GM21786 (cell line): Measurements from ENCODE around the gene ZC3HAV1L.
"Not testable (repeated sequence)": the region's sequence is repeated elsewhere in the genome, so short reads cannot be mapped to it uniquely, and the experiment has no call there.

Source experiments
- ATAC-seq: cut with Tn5 transposase; IDR thresholded peaks from one replicate; pipeline ENCODE4 v1.9.1; 2021; ENCODE audit not compliant: unreplicated experiment

The ZC3HAV1L gene

DNA sequence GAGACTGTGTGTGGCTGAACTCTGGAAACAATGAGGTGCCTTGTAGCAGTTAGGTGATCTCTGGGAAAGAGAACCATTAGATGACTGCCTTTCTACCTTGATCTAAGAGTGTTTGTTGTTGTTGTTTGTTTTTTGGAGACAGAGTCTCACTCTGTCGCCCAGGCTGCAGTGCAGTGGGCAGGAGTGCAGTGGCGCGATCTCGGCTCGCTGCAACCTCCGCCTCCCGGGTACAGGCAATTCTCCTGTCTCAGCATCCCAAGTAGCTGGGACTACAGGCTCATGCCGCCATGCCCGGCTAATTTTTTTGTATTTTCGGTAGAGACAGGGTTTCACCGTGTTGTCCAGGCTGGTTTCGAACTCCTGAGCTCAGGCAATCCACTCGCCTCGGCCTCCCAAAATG, 18.8 kb upstream of the ZC3HAV1L start:
- not testable (repeated sequence) for ATAC-seq

DNA sequence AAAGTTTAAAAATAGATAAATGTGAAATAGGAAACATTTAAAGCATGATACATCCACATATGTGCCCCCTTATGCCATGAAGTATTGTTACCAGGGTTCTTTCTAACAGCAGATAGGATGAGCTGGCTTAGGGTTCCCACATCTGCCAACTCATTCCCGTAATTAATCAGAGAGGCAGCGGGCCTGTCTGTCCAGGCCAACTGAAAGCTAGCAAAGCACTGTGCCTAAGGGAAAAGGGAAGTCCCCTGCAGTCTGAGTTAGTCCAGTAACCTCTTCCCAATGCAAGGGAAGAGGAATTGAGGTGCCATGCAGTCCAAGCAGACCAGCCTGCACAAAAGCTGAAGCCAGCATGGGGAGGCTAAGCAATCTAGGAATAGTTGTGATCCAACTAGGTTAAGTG, 18.3 kb upstream of the ZC3HAV1L start:
- ATAC-seq = no peak

DNA sequence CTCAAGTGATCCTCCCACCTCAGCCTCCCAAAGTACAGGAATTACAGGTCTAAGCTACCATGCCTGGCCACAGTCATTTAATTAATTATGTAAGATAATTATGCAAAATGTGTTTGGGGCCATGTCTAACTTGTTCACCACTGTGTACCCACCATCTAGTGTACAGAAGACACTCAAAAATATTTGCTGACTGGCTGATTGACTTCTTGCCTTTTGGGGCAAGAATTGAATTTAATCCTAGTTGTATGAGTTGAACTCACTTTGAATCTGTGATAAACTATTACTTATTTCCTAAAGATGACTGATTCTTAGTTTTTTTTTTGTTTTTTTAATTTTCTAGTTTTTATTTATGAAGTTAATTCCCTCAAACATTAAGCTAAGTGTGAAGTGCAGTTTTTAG, 15.8 kb upstream of the ZC3HAV1L start:
- ATAC-seq = no peak

DNA sequence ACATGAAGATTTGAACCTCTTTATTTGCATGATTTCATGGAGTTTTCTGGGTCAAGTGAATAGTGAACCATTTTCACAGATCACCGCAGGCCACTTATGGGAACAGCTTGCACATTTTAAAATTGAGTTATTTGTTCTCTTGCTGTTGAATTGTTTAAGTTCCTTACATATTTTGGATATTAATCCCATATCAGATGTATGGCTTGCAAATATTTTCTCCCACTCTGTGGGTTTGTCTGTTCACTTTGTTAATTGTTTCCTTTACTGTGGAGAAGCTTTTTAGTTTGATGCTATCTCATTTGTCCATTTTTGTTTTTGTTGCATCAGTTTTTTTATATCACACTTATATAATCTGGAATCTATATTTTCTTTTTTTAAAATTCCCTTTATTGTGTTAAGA, 14.1 kb upstream of the ZC3HAV1L start:
- no peak for ATAC-seq

DNA sequence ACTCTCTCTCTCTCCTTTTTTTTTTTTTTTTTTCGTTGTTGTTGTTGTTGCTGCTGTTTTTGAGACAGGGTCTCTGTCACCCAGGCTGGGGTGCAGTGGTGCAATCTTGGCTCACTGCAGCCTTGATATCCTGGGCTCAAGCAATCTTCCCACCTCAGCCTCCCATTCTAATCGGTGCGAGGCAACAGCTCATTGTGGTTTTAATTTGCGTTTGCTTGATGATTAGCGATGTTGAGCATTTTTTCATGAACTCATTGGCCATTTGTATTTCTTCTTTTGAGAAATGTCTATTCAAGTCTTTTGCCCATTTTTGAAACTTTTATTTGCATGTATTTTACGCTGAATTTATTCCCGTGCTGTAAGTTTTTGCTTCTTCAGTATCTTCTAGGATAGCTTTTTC, 13.3 kb upstream of the ZC3HAV1L start:
- no peak for ATAC-seq

DNA sequence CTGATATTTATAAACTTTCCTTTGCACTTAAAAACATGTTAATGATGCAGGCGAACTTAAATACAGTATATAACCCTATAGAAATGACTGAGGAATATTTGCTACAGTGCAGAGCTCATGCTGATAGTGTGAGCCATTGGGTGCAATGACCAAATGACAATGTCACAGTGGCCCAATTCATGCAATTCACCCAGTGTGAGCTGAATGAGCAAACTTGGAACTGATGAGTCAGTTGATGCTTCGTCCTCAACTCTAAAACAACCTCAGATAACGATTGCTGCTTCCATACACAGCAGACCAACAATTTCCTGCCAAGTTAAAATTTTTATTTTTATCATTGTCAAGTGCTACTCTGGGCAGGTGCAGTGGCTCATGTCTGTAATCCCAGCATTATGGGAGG, 12.1 kb upstream of the ZC3HAV1L start:
- ATAC-seq = no peak

DNA sequence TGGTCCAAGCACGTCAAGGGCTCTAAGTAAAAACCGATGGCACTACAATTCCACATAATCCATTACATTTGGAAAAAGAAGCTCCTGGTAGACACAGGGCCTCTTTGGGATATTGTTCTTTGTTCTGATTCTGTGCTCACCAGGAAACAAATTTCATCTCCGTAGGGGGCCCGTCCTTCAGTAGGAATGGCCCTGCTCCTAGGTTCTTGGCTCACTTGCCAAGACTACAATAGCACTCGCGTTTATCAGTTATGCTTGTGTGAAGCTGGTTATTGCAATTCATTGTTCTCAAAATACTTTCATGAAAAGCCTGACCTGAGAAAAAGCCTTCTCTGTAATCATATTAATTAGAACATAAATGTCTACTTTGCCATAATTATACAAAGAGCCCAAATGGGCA, 10.3 kb upstream of the ZC3HAV1L start:
- ATAC-seq = no peak

DNA sequence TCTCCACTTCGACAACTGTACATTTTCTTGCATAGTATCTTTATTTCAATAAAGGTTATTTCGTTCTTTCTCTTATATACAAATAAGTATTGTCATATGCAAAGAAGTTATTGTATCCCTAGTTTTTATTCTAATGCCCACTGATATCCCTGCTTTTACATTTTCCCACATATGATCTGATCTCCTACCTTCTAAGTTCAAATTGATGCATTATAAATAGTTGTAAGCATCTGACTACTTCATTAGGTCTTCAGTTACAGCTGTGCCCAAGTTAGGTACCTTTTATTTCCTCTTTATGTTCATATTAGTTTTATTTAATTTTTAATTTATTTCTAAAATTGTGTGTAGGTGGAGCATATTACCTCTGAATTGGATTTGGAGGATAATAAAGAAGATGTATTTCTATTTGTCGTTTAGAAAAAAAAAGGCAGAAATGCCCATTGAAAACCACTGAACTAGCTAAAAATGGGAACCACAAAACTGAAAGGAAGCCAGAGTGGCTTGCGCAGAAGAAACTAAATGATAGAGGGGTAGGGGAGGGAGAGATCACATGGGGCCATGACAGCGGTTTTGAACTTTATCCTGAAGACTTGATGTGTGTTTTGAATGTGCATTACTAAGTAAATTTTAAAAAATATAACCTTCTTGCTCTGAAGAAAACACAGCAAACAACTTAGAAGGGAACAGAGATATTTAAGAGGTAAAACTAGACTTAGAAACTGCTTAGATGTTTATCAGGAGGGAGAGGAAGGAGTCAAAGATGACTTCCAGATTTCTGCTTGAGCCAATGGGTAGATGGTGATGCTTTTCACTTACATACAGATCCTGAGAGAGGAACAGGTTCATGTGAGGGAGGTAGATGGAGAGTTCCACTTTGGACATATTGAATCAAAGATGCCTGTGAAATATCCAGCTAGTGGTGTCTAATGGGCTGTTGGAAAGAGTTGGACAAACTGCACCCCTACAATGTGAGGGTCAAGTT, 9.3 kb upstream of the ZC3HAV1L start:
- ATAC-seq = no peak

DNA sequence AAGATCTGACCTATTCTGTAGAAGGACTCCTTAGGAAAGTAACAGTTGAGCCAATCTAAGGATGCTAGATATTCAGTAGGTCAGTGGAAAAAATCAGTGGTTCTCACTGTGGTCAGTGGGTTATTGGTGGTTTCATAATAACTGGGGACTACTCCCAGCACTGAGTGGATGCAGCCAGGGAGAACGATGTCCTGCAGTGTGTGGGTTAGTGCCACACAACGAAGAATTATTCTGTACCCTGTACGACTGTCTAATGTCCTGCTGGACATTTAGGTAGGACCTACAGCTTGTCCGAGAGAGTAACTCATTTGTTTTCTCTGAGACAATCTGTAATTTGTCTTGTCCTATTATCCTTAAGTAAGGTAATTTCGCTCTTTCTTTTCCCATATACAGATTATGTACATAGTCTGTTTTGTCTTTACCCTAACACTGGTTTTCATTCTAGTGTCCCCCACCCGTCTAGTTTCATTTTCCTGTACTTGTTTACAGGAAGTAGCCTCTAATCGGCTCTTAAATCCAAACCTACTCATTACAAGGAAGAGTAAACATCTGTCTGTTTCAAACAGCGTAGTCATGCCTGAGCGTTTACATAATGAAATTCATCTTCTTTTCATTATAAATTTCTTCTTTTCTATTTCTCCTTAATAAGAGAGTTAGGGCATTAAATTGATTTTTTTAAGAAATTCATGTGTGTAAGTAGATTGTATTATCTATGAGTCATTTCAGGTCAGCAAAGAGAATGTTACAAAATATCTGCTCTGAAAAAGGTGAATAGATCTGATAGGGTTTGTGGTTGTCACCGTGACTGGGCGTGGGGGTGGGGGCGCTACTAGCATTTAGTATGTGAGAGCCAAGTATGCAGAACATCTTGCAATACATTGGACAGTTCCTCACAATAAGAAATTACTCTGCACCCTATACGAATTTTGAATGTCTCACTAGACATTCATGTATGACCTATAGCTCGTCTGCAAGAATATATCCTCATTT, 8.3 kb upstream of the ZC3HAV1L start:
- no peak for ATAC-seq

DNA sequence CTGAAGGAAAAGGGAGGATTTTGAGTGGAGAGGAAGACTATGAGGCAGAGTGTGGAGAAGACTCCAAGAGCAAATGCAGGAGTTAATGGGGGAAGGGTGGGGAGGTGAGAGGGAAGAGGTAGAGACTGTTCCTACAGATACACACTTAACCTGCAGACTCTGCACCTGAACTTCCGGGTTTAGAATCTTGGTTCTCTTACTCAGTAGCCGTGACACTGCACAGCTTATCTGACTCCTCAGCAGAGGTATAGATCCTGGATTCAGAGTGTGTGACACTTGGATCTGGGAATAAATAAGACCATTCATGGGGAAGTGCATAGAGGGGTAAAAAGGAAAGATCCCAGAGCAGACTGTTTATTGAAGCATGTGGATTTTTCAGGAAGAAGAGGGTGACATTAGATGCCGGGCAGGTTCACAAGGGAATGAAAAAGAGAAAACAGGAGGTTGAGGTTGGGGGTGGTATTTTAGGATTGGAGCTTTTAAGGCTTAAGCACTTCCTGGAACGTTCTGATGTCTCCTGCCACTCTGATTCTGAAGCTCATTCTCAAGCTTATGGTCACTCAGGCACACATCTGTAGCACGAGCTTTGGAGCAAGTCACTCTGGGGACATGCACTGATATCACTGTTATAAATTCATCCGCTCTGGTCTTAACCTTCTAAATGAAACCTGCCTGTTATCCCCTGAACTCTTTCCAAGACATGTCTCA, 5.7 kb upstream of the ZC3HAV1L start:
- ATAC-seq = no peak

DNA sequence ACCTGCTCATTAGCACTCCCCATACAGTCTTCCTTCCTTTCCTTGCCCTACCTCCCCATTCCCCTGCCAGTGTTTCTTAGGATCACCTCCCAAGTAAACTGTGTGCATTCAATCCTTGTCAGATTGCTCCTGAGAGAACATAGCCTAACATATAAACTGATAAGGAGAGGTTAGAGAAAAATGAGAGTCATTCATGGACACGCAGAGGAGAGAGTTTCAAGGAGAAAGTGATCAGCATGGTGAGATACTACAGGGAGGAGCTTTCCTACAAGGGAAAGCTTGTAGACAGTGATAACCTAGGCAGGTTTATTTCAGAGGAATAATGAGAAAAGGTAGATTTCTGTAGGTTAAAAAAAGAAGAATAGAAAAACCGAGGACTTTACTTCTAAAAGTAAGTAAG, 2.8 kb upstream of the ZC3HAV1L start:
- ATAC-seq = no peak

DNA sequence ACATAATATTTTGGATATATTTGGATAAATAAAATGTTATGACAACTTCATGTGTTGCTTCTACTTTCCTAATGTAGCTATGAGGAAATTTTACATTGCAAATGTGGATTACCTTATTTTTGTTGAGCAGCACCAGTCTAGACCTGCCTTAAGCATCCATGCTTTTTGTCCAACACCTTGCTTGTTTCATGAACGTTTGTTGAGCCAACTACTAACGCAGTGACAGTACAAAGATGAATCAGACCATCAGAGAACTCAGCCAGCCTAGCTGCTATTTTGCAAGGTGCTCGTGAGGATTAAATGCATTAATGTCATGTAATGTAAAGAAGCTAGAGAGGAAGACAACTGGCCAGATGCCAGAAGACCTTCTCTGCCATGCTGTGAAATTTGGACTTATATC, 1.1 kb upstream of the ZC3HAV1L start:
- ATAC-seq = no peak

DNA sequence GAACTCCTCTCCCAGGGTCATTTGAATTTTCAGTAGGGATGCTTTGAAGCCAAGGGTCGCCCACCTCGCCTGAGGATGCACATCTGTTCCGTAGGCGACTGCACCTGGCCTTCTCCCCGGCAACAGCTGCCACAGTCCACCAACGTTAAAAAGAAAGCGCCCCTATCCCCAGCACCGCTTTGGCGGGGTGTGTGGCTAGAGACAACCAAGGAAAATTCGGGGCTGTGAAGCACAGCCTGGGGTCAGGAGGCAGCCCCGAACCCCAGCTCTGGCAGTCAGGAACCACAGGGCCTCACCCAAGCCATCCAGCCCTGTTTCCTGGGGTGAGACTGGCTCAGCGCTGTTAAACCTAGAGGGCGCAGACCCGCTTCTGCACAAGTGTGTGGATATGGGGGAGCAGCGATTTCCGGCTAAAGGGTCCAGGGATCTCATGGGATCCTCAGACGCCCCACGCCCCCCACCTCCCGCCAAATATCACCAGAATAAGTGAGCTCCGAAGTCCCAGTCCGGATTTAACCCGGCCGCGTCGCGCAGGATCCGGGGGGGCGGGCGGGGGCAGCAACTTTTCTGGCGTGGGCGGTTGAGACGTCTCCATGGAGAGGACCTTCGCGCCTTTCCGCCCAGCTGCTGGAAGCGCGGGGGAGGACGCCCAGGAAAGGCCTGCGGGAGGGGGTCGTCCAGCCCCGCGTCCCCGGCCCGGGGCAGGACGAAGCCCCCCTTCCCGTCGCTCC, 822 bp downstream of the ZC3HAV1L start:
- peak; percentile 41 for ATAC-seq

DNA sequence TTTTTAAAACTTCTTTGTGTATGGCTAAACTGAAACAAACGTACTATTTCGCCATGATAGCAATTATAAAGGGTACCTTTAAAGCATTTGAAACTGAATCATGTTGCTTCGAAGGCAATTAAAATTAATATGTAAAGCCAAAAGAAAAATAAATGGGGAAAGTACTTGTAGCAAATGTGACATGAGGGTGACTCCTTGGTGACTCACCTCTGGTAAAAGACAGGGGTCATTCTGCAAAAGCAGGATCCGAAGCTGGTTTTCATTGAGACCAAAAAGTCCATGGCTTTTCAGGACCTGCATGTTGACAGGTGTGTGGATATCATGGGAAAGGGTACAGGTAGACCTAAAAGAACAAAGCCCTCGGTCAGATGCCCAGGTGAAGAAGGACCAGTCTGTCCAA, 1.5 kb downstream of the ZC3HAV1L start:
- ATAC-seq = no peak

DNA sequence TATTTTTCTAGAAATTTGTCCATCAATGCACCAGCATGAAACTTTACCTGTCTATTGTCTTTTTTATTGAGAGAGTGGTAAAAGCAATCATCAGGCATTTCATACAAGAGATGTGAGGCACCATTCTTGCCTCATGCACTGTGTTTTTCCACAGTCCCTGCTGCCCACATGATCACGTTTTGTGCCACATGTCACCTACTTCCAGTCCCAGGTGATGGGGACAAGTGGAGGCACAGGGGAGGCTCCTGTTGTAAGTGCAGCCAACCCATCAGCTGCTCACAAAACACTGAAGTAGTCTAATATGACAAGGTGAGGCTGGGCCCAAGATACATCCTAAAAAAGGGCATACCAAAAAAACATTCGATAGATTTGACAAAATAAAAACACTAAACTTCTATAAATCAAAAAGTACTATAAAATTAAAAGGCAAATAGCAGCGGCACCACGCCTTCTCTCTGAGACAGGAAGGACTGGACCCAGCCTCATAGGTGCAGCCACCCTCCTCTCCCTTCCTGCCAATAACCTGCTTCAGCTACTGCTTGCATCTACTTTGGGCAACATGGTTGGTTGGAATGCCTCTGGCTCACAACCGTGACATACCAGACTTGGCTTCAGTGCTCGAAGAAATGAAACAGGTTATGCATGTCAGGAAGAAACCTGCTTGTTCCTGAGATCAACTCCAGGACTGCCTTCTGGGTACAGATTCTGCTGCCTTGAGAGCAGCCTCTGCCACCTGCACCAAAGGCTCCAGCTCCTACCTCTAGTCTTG, 2.3 kb downstream of the ZC3HAV1L start:
- no peak for ATAC-seq

DNA sequence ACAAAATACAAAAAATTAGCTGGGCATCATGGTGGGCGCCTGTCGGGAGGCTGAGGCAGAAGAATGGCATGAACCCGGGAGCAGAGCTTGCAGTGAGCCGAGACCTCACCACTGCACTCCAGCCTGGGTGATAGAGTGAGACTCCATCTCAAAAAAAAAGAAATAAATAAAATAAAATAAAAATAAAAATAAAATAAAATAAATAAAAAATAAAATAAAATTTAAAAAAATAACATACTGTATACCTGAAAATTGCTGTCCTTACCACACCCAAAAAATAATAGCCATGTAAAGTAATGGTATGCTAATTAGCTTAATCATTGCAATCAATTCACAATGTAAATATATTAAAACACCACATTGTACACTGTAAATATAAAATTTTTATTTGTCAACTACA, 3.4 kb downstream of the ZC3HAV1L start:
- ATAC-seq = no peak

DNA sequence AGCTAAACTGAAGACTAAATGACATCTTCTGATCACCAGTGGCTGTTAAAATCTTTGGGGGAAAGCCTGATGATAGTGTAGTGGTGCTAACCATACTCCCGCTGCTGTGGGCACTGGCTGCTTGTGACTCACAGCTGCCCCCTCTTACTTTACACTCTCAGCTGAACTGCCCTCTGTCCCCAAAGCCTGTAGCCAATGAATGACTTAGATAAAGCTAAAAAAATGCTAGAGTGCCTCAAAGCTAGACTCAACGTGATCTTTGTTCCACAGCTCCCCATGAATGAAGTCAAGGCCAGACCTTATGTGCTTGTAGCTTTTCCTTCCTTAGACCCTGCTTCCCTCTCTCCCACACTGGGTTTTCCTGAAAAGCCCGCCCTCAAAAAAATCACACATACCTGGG, 6.5 kb downstream of the ZC3HAV1L start:
- ATAC-seq = no peak

DNA sequence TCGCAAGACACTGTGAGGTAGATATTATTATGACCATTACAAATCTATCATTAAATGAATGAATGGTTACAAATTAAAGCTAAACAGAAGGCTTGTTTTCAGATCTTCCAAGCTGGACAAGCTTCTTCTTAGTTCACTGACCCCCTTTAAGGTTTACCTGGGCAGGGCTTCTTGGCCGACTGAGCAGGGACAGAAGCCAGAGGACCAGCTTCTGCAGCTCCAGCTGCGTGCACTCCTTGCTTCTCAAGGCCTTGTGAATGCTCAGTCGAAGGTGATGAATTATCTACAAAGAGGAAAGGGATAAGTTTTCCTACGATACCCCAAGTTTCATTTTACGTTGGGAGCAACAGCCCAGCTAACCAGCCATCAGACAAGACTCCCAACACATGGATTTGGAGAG, 9.3 kb downstream of the ZC3HAV1L start:
- no peak for ATAC-seq

DNA sequence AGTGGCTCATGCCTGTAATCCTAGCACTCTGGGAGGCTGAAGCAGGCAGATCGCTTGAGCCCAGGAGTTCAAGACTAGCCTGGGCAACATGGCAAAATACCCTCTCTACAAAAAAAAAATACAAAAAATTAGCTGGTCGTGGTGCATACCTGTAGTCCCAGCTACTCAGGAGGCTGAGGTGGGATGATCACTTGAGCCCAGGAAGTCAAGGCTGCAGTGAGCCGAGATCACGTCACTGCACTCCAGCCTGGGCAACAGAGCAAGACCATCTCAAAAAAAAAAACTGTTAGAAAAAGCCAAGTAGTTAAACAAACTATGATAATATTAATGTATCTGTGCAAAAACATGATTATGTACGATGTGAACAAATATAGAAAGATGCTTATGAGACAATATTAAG, 10.0 kb downstream of the ZC3HAV1L start:
- ATAC-seq = not testable (repeated sequence)

DNA sequence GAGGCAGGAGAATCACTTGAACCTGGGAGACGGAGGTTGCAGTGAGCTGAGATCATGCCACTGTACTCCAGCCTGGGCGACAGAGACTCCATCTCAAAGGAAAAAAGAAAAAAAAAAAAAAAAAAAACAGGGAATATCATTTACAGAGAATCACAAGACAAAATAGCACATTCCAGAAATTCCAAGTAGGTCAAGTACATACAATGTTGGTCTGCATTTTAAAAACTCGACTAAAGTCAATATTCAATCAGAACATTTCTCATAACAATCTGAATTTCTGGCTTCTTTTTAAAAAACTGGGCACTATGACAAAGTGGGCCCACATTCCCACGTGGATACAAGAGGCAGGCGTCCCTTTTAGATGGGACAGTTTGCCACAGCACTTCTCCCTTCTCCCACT, 12.8 kb downstream of the ZC3HAV1L start:
- no peak for ATAC-seq
